NOMO-1 treated with dmso at 0.1 percent for 144 hours (cell line): ENCODE data around the gene EPHB1.
"Not testable (repeated sequence)": the region's sequence is repeated elsewhere in the genome, so short reads cannot be mapped to it uniquely, and the experiment has no call there.

Source experiments
- DNase-seq: peaks from one replicate; lab custom pipeline; 2025; ENCODE audit not compliant: unreplicated experiment; lab: John Stamatoyannopoulos, UW

Gene EPHB1

GRCh38 chr3:135034291-135034768 lies 239.3 kb downstream of the EPHB1 start:
- DNase-seq = no peak

- no peak for DNase-seq
Observed at GRCh38 chr3:135034891-135035440, 239.9 kb downstream of the EPHB1 start.

- DNase-seq = no peak
Observed at GRCh38 chr3:135038186-135038585, 243.1 kb downstream of the EPHB1 start.

GRCh38 chr3:135039536-135039935 lies 244.5 kb downstream of the EPHB1 start:
- not testable (repeated sequence) for DNase-seq

- no peak for DNase-seq
Observed at GRCh38 chr3:135040321-135041240, 245.5 kb downstream of the EPHB1 start.

GRCh38 chr3:135041601-135042000 lies 246.5 kb downstream of the EPHB1 start:
- DNase-seq = no peak

GRCh38 chr3:135047061-135047460 lies 252.0 kb downstream of the EPHB1 start:
- DNase-seq = no peak

- DNase-seq = no peak
Observed at GRCh38 chr3:135050536-135050935, 255.5 kb downstream of the EPHB1 start.

GRCh38 chr3:135051409-135051973 lies 256.4 kb downstream of the EPHB1 start:
- DNase-seq = no peak

- DNase-seq = no peak
Observed at GRCh38 chr3:135055449-135055848, 260.4 kb downstream of the EPHB1 start.

GRCh38 chr3:135056084-135056730 lies 261.1 kb downstream of the EPHB1 start:
- DNase-seq = no peak

GRCh38 chr3:135056733-135057310 lies 261.8 kb downstream of the EPHB1 start:
- DNase-seq = no peak

GRCh38 chr3:135057996-135058395 lies 262.9 kb downstream of the EPHB1 start:
- no peak for DNase-seq

GRCh38 chr3:135059580-135059979 lies 264.5 kb downstream of the EPHB1 start:
- DNase-seq = no peak

GRCh38 chr3:135066844-135067727 lies 272.0 kb downstream of the EPHB1 start:
- not testable (repeated sequence) for DNase-seq

GRCh38 chr3:135068011-135068410 lies 273.0 kb downstream of the EPHB1 start:
- DNase-seq = no peak

- DNase-seq = no peak
Observed at GRCh38 chr3:135069406-135069805, 274.3 kb downstream of the EPHB1 start.

GRCh38 chr3:135071483-135071882 lies 276.4 kb downstream of the EPHB1 start:
- no peak for DNase-seq

- no peak for DNase-seq
Observed at GRCh38 chr3:135072431-135072830, 277.4 kb downstream of the EPHB1 start.

- DNase-seq = no peak
Observed at GRCh38 chr3:135075157-135075556, 280.1 kb downstream of the EPHB1 start.
